MM.1S (cell line): Measurements from ENCODE around the gene DLGAP3.

Experiments used
- CTCF ChIP-seq: fragments of 300-600 bp; sonication (generic); IDR thresholded peaks from 2 replicates; pipeline ENCODE4 v1.5.1; 2016; ENCODE audit warnings: antibody characterized with exemption, low read length, mixed read lengths
- EZH2 ChIP-seq: fragments of 300-600 bp; sonication (generic); optimal IDR thresholded peaks from 2 replicates; pipeline ENCODE3; 2017; ENCODE audit warnings: low read depth, mild to moderate bottlenecking, antibody characterized with exemption, low read length, mixed read lengths
- EZH2phosphoT487 ChIP-seq: fragments of 300-600 bp; sonication (generic); IDR thresholded peaks from 2 replicates; pipeline ENCODE4 v1.6.1; 2018; ENCODE audit warnings: antibody characterized with exemption, low read length

GRCh38 chr1:34816778-34817177 is 112.7 kb downstream of the DLGAP3 start:
- TF ChIP-seq CTCF: no peak
- TF ChIP-seq EZH2: no peak
- TF ChIP-seq EZH2phosphoT487: no peak
